K562 (cell line): ENCODE measurements around the gene TENM4. TPM values are rescaled to one million over a fixed set of nuclear protein-coding genes. Genes with fewer than 3 reads are reported as not detected.

Experiments
- ATAC-seq: fragments of 200-7000 bp; cut with Tn5 transposase; 3 replicates; pipeline ENCODE4 v1.9.1; 2020; ENCODE audit warnings: moderate library complexity
- BruUV-seq: library from RNA; stranded (reverse); fragments of 400-500 nt; replicated peaks from 2 replicates; lab custom pipeline; 2021; lab: Mats Ljungman, UMichigan
- CTCF ChIA-PET: fragments of 300-600 bp; formaldehyde crosslinking; extraction: SDS; loops from one replicate; lab custom pipeline; 2021; ENCODE audit warnings: low intra/inter-chr PET ratio; lab: Yijun Ruan, JAX
- POLR2A ChIA-PET: fragments of 300-600, 350-650 bp; sonication (Branson Sonifier 250); formaldehyde crosslinking; extraction: SDS; loops from one replicate; lab custom pipeline; 2021; ENCODE audit warnings: antibody characterized with exemption, inconsistent platforms; lab: Yijun Ruan, JAX
- DNase-seq, 4 experiments: peaks; one replicate each; pipeline versions ENCODE4 v3.0.0 to v3.0.0-alpha.2; 2011 to 2018; ENCODE audit warnings: low spot score in 3 of 4, mixed read lengths in 3 of 4; ENCODE audit errors: extremely low read depth in 1 of 4
- FAIRE-seq: peaks from 2 replicates; lab custom pipeline; 2011; peaks lifted over from hg19 to GRCh38; lab: Jason Lieb, UNC
- H2AFZ ChIP-seq: 2 replicates; pipeline ENCODE4 v1.6.0; 2011; ENCODE audit warnings: low read depth, low read length, control low read depth, inconsistent platforms
- H3K27ac ChIP-seq: fragments of 200-600 bp; 3 replicates; pipeline ENCODE4 v1.8.0; 2011; ENCODE audit warnings: low read depth, mild to moderate bottlenecking, control low read depth, inconsistent platforms, low read length, moderate library complexity, mixed read lengths; ENCODE audit errors: extremely low read depth
- H3K27me3 ChIP-seq, 2 experiments: fragments of 300-600 bp in 1 of 2; 2 replicates in 1 of 2; 3 replicates in 1 of 2; pipeline versions ENCODE4 v1.6.0 to v1.8.0; 2011; ENCODE audit warnings: inconsistent platforms in 2 of 2, low read length in 2 of 2, mild to moderate bottlenecking in 1 of 2, mixed read lengths in 1 of 2, moderate library complexity in 1 of 2; ENCODE audit not compliant: control insufficient read depth in 2 of 2, insufficient read depth in 2 of 2
- H3K36me3 ChIP-seq: fragments of 300-600 bp; 3 replicates; pipeline ENCODE4 v1.8.0; 2011; ENCODE audit warnings: mild to moderate bottlenecking, low read length, inconsistent platforms; ENCODE audit not compliant: control insufficient read depth, insufficient read depth
- H3K4me1 ChIP-seq, 2 experiments: fragments of 200-600 bp in 1 of 2; replicated peaks in 1 of 2; 2 replicates in 1 of 2; 3 replicates in 1 of 2; pipeline versions ENCODE4 v1.5.1 to v1.8.0; 2011; ENCODE audit warnings: inconsistent platforms in 2 of 2, low read length in 2 of 2, mild to moderate bottlenecking in 1 of 2, mixed read lengths in 1 of 2, moderate library complexity in 1 of 2; ENCODE audit not compliant: control insufficient read depth in 2 of 2, insufficient read depth in 2 of 2
- H3K4me2 ChIP-seq: 2 replicates; pipeline ENCODE4 v1.6.1; 2011; ENCODE audit warnings: low read length, control low read depth, inconsistent platforms, mixed read lengths; ENCODE audit not compliant: insufficient read depth
- H3K4me3 ChIP-seq: fragments of 200-600 bp; sonication (generic), shearing (Covaris generic); 2 replicates; pipeline ENCODE4 v1.5.1; 2016; ENCODE audit warnings: control low read depth, inconsistent platforms
- H3K79me2 ChIP-seq: fragments of 200-600 bp; 3 replicates; pipeline ENCODE4 v1.8.0; 2011; ENCODE audit warnings: low read length, inconsistent platforms; ENCODE audit not compliant: control insufficient read depth, insufficient read depth
- H3K9ac ChIP-seq, 2 experiments: 2 replicates each; pipeline versions ENCODE4 v1.6.0 to v1.6.1; 2011; ENCODE audit warnings: low read depth in 2 of 2, low read length in 2 of 2, control low read depth in 1 of 2, inconsistent platforms in 1 of 2, mild to moderate bottlenecking in 1 of 2, mixed read lengths in 1 of 2; ENCODE audit not compliant: insufficient read depth in 1 of 2
- H3K9me1 ChIP-seq: one replicate; pipeline ENCODE4 v1.6.0; 2011; ENCODE audit warnings: inconsistent platforms, mild to moderate bottlenecking, low read length, moderate library complexity; ENCODE audit not compliant: control insufficient read depth, insufficient read depth
- H3K9me3 ChIP-seq: replicated peaks from 2 replicates; pipeline ENCODE4 v1.5.1; 2011; ENCODE audit warnings: low read depth, low read length, inconsistent platforms; ENCODE audit not compliant: control insufficient read depth, insufficient read depth
- H4K20me1 ChIP-seq: replicated peaks from 2 replicates; pipeline ENCODE4 v1.6.1; 2011; ENCODE audit warnings: low read length, inconsistent platforms, mixed read lengths; ENCODE audit not compliant: control insufficient read depth, insufficient read depth
- CCAR2 ChIP-seq: fragments of 200-400 bp; formaldehyde crosslinking; IDR thresholded peaks from 2 replicates; pipeline ENCODE4 v1.6.1; 2017; ENCODE audit warnings: mild to moderate bottlenecking, low read depth, low read length
- FOXK1 ChIP-seq: sonication (generic); formaldehyde crosslinking; IDR thresholded peaks from 2 replicates; pipeline ENCODE4 v1.8.0; 2022; ENCODE audit warnings: missing genetic modification reagents, mild to moderate bottlenecking, borderline replicate concordance
- MIER1 ChIP-seq: fragments of 450-650 bp; IDR thresholded peaks from 2 replicates; pipeline ENCODE4 v1.6.1; 2016; ENCODE audit warnings: antibody characterized with exemption, mild to moderate bottlenecking, low read depth
- NCOA1 ChIP-seq: fragments of 450-650 bp; IDR thresholded peaks from 2 replicates; pipeline ENCODE4 v1.6.1; 2016; ENCODE audit warnings: low read depth
- NR2C1 ChIP-seq, 2 experiments: fragments of 450-650 bp; IDR thresholded peaks; 2 replicates each; pipeline ENCODE4 v1.6.1; 2017; ENCODE audit warnings: mild to moderate bottlenecking in 2 of 2, antibody characterized with exemption in 1 of 2, inconsistent platforms in 1 of 2, missing compliant biosample characterization in 1 of 2, missing genetic modification characterization in 1 of 2
- PYGO2 ChIP-seq: fragments of 450-650 bp; IDR thresholded peaks from 2 replicates; pipeline ENCODE4 v1.6.1; 2016; ENCODE audit warnings: mild to moderate bottlenecking, missing genetic modification characterization, moderate library complexity, missing compliant biosample characterization
- SMARCA4 ChIP-seq: fragments of 450-650 bp; IDR thresholded peaks from 2 replicates; pipeline ENCODE4 v1.6.1; 2016
- U2AF1 ChIP-seq: fragments of 200-400 bp; formaldehyde crosslinking; optimal IDR thresholded peaks from 2 replicates; pipeline ENCODE3; 2017; ENCODE audit warnings: mild to moderate bottlenecking, low read depth, low read length, moderate library complexity
- WGBS: fragments of 100-300 bp; shearing (Covaris generic); methylation state at CpG from one replicate; pipeline ENCODE4 v1.1.6; 2016; ENCODE audit warnings: low coverage, mixed read lengths; ENCODE audit not compliant: insufficient coverage; ENCODE audit errors: missing lambda C conversion rate; 5-methylcytosine and 5-hydroxymethylcytosine counted together
- in situ Hi-C: fragments of 300-500 bp; cut with MboI; formaldehyde crosslinking; loops from 4 replicates; pipeline ENCODE4 v1.15.0; 2018; ENCODE audit warnings: inconsistent platforms, mixed read lengths
- intact Hi-C: fragments of 100-400 bp; cut with micrococcal nuclease; formaldehyde crosslinking; loops from 2 replicates; pipeline ENCODE4 v1.14.2; 2022
- polyA plus RNA-seq, 8 experiments: library from polyadenylated mRNA; depleted of rRNA in 4 of 8; stranded (reverse) in 5 of 8; unstranded in 3 of 8; fragments of >200 nt; fragmentation: Nextera tagmentation in 2 of 8; fragmentation: Illumina TruSeq in 1 of 8; extraction: Ambion mirVana in 2 of 8; extraction: Trizol in 1 of 8; gene quantifications; 2 replicates each; pipeline versions ENCODE4 v1.2.1 to v1.2.3, GENCODE V29; 2011 to 2014; ENCODE audit warnings: inconsistent platforms in 1 of 8, missing spikeins in 1 of 8
- total RNA-seq, 7 experiments: library from RNA; depleted of rRNA in 6 of 7; stranded (reverse); fragments of >200 nt in 6 of 7; fragmentation: Illumina TruSeq in 2 of 7; extraction: Trizol in 2 of 7; gene quantifications; 2 replicates each; pipeline versions ENCODE4 v1.2.1 to v1.2.3, GENCODE V29; 2011 to 2021; ENCODE audit warnings: low replicate concordance in 1 of 7
- TF ChIP-seq, protein P1 (sequence below): fragments of 450-650 bp; formaldehyde crosslinking; IDR thresholded peaks from 2 replicates; pipeline ENCODE4 v1.4.0; 2020; ENCODE audit warnings: mild to moderate bottlenecking

The TENM4 gene
- total and polyA plus RNA-seq, 9 of the 15 experiments (the other 6 are each of a cell fraction or from before 2014, with no cell fraction given): 0.16 TPM; not detected in 8

GRCh38 chr11:79274636-79275331 is 166.0 kb downstream of the TENM4 start:
- BruUV-seq: no TSS peak
- 0% methylated on average over 9 of the region's 9 CpGs for WGBS

More at GRCh38 chr11:79274636-79275331, 166.0 kb downstream of the TENM4 start:
- CTCF ChIA-PET: no interaction called here
- in situ Hi-C loops: no loop called here
- Histone ChIP-seq H3K4me2 (no peak overlapping the region), H3K9ac (no peak overlapping the region), H3K79me2 (no peaks in the 10 kb centered on the region), H2AFZ (no peak overlapping the region), H3K9me3 (no peaks in the 10 kb centered on the region), H4K20me1 (no peaks in the 10 kb centered on the region), H3K27ac (no peak overlapping the region), H3K27me3 (peaks cover 0 to 4% of the 10 kb centered on the region in 2 experiments; a peak in 1 of 5 replicates), H3K9me1 (no peaks in the 10 kb centered on the region), H3K4me1 (no peaks in the 10 kb centered on the region), H3K4me3 (no peak overlapping the region), H3K36me3 (no peaks in the 10 kb centered on the region)
- no peak for ATAC-seq
- no peak for DNase-seq
- POLR2A ChIA-PET: no interaction called here
- TF ChIP-seq MIER1 (no peak), U2AF1 (no peak), FOXK1 (no peak), NR2C1 (IDR thresholded peaks at IDR 0.05) (no peak), NR2C1 (tag; IDR thresholded peaks at IDR 0.05) (no peak), SMARCA4 (no peak), NCOA1 (no peak), CCAR2 (no peak), PYGO2 (tag) (no peak)
- TF ChIP-seq, protein P1, sequence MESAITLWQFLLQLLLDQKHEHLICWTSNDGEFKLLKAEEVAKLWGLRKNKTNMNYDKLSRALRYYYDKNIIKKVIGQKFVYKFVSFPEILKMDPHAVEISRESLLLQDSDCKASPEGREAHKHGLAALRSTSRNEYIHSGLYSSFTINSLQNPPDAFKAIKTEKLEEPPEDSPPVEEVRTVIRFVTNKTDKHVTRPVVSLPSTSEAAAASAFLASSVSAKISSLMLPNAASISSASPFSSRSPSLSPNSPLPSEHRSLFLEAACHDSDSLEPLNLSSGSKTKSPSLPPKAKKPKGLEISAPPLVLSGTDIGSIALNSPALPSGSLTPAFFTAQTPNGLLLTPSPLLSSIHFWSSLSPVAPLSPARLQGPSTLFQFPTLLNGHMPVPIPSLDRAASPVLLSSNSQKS (CRISPR knock-in tag): no peak
- intact Hi-C loops: no loop called here
- no peak for FAIRE-seq
